Right renal pelvis (tissue), 4 donors: Measurements from ENCODE around the gene PKHD1. TPM values are rescaled to one million over a fixed set of nuclear protein-coding genes. Genes with fewer than 3 reads are reported as not detected.

Source experiments
- DNase-seq, 4 donors: peaks; one replicate each; pipeline ENCODE4 v3.0.0-alpha.2; 2013; ENCODE audit warnings: low read depth in 4 of 4, low spot score in 3 of 4, missing footprints in 1 of 4
- polyA plus RNA-seq, 4 donors: library from polyadenylated mRNA; unstranded; fragments of 120-200 nt; gene quantifications; one replicate each; pipeline ENCODE4 v1.2.1, GENCODE V29; 2013; ENCODE audit not compliant: insufficient read length in 4 of 4

PKHD1 gene
- polyA plus RNA-seq, 4 donors, result 19.6 to 24.9 (median 22.1) TPM

- DNase-seq, result no peak
Measured at GRCh38 chr6:51720327-51720726, 367.1 kb downstream of the PKHD1 start.

- no peak for DNase-seq
Measured at GRCh38 chr6:51719297-51719696, 368.1 kb downstream of the PKHD1 start.

GRCh38 chr6:51718533-51718932, 368.9 kb downstream of the PKHD1 start:
- DNase-seq, result no peak

- DNase-seq, result no peak
Measured at GRCh38 chr6:51717477-51717876, 369.9 kb downstream of the PKHD1 start.

- no peak for DNase-seq
Measured at GRCh38 chr6:51711876-51712275, 375.5 kb downstream of the PKHD1 start.

GRCh38 chr6:51706086-51706485, 381.3 kb downstream of the PKHD1 start:
- no peak for DNase-seq

GRCh38 chr6:51704932-51705540, 382.4 kb downstream of the PKHD1 start:
- no peak for DNase-seq

GRCh38 chr6:51702851-51703250, 384.6 kb downstream of the PKHD1 start:
- no peak for DNase-seq

GRCh38 chr6:51684603-51685002, 402.8 kb downstream of the PKHD1 start:
- no peak for DNase-seq

GRCh38 chr6:51684038-51684437, 403.4 kb downstream of the PKHD1 start:
- DNase-seq, result no peak

GRCh38 chr6:51678905-51679620, 408.4 kb downstream of the PKHD1 start:
- DNase-seq, result no peak

- no peak for DNase-seq
Measured at GRCh38 chr6:51678274-51678673, 409.1 kb downstream of the PKHD1 start.

- no peak for DNase-seq
Measured at GRCh38 chr6:51675922-51676275, 411.5 kb downstream of the PKHD1 start.

GRCh38 chr6:51675020-51675921, 412.1 kb downstream of the PKHD1 start:
- DNase-seq, result no peak

- no peak for DNase-seq
Measured at GRCh38 chr6:51663525-51663924, 423.9 kb downstream of the PKHD1 start.

- no peak for DNase-seq
Measured at GRCh38 chr6:51660767-51661166, 426.6 kb downstream of the PKHD1 start.

- DNase-seq, result no peak
Measured at GRCh38 chr6:51657491-51657890, 429.9 kb downstream of the PKHD1 start.

GRCh38 chr6:51655517-51655916, 431.9 kb downstream of the PKHD1 start:
- no peak for DNase-seq

- DNase-seq, result no peak
Measured at GRCh38 chr6:51654647-51655046, 432.8 kb downstream of the PKHD1 start.

- no peak for DNase-seq
Measured at GRCh38 chr6:51651132-51651817, 436.1 kb downstream of the PKHD1 start.

GRCh38 chr6:51648774-51649173, 438.6 kb downstream of the PKHD1 start:
- no peak for DNase-seq
